Measurements from ENCODE around the gene KCNJ15.

Gene KCNJ15

GRCh38 chr21:38265166-38265565 is 8.4 kb downstream of the KCNJ15 start:
- no peak overlapping the region for H3K4me3 ChIP-seq (ENCODE audit: low read depth, low read length)
- in situ Hi-C loops (cut with HindIII; ENCODE audit: low sequenced_read_pairs) = no loop called here

DNA sequence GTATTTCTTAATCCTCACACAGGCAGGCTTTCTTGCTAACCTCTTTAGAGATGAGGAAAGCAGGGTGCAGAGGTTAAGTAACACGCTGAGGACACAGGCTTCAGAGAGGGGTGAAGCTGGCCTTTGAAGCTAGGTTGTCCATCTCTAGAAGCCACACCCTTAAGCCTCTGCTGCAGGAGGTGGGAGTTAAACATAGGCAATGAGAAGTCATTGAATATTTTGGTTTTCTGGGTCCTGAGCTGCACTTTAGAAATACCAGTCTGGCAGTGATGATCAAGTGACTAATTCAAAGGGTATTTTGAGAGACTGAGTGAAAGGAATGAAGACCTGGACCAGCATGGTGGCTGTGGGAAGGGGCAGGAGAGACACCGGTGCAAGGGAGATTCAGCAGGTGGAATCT is 9.9 kb downstream of the KCNJ15 start:
- no peak for DNase-seq (ENCODE audit: low read depth)
- in situ Hi-C loops (cut with HindIII; ENCODE audit: low sequenced_read_pairs) = no loop called here
- H3K4me3 ChIP-seq (ENCODE audit: low read depth, low read length) = no peak overlapping the region
- no peak for TF ChIP-seq CTCF (IDR thresholded peaks at IDR 0.05; ENCODE audit: low read depth, low read length, missing control alignments)

More at GRCh38 chr21:38265166-38265565, 8.4 kb downstream of the KCNJ15 start:
- no peak for TF ChIP-seq CTCF (IDR thresholded peaks at IDR 0.05; ENCODE audit: low read depth, low read length, missing control alignments)
- no peak for DNase-seq (ENCODE audit: low read depth)

DNA sequence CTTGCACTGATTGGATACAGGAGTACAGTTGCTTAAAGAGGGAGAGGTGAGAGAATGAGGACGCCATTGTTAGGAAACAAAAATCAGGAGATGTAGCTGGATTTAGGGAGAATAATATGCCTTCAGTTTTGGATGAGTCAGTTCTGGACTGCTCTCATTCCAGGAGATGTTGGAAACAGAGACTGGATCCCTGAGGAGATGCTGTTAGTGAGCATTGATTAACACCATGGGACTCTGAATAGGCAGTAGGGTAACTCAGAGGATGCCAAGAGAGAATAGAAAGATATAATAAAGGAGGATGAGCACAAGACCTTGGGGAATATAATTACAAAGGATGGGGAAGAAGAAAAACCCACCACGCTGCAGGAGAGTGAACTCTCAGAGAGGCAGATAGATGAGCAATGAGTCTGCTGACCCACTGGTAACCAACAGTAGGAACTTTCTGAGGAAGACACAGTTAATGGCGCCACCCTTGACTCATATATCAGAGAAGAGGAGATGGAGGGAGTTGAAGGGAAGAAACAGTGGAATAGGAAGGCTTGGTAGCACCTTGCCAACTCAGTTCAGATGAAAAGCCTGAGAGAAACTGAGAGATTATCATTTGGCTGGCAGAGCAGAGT is 10.5 kb downstream of the KCNJ15 start:
- no peak for TF ChIP-seq CTCF (IDR thresholded peaks at IDR 0.05; ENCODE audit: low read depth, low read length, missing control alignments)
- no peak for DNase-seq (ENCODE audit: low read depth)
- H3K4me3 ChIP-seq (ENCODE audit: low read depth, low read length) = no peak overlapping the region
- in situ Hi-C loops (cut with HindIII; ENCODE audit: low sequenced_read_pairs) = no loop called here

GRCh38 chr21:38267991-38268863 is 11.4 kb downstream of the KCNJ15 start:
- in situ Hi-C loops (cut with HindIII; ENCODE audit: low sequenced_read_pairs) = no loop called here
- H3K4me3 ChIP-seq (ENCODE audit: low read depth, low read length) = no peak overlapping the region
- TF ChIP-seq CTCF (IDR thresholded peaks at IDR 0.05; ENCODE audit: low read depth, low read length, missing control alignments) = no peak
- no peak for DNase-seq (ENCODE audit: low read depth)

DNA sequence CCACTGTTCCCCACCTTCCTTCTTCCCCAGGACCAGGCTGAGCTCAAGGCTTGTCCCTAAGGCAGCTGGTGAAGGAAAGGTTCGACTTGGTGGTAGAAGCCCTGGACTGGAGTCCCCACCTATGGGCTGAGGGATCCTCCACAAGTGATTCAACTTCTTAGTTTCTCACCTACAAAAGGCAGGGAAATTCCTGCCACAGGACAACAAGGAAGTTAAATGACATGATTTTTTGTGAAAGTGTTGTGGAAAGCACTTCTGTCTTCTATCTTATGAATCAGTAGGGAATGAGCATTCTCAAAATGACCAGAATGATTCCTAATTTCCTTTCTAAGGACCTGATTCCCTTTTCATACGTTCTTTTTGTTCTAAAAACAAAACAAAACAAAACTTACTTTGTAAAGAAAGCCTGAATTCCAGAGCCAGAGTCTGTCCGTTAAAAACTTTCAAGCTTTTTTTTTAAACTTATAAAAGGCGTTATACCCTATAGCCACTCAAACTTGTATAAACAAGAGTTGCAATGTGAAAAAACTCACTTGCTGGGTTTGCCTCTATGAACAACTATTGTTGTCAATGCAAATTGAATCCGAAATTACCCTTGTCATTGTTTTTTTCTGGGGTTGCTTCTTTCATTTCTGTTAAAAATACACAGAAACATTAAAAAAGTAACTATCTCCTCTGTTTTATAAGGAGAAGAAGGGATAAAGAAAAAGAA is 12.2 kb downstream of the KCNJ15 start:
- DNase-seq (ENCODE audit: low read depth) = no peak
- in situ Hi-C loops (cut with HindIII; ENCODE audit: low sequenced_read_pairs) = no loop called here
- no peak for TF ChIP-seq CTCF (IDR thresholded peaks at IDR 0.05; ENCODE audit: low read depth, low read length, missing control alignments)
- H3K4me3 ChIP-seq (ENCODE audit: low read depth, low read length) = no peak overlapping the region

DNA sequence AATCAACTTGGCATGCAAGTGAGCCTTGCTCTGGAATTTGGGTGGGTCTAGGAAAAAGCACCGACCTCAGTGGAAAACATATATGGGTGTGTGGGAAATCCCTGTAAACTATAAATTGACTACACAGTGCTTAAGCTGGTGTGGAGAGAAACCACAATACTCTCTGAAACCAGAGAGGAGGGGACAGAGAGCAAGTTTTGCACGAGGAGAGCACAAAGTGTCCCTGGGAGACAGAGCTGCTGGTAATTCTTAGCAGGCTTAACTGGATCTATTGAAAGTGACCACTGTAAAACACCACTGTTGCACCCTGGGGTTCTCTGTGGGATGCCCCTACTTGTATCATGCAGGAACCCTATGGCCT is 12.8 kb downstream of the KCNJ15 start:
- no peak overlapping the region for H3K4me3 ChIP-seq (ENCODE audit: low read depth, low read length)
- TF ChIP-seq CTCF (IDR thresholded peaks at IDR 0.05; ENCODE audit: low read depth, low read length, missing control alignments) = no peak
- DNase-seq (ENCODE audit: low read depth) = no peak
- in situ Hi-C loops (cut with HindIII; ENCODE audit: low sequenced_read_pairs) = no loop called here
